ENCODE results near the gene CLMN.

GRCh38 chr14:95354834-95355233, 35.1 kb upstream of the CLMN start:
- TF ChIP-seq MAX (IDR thresholded peaks at IDR 0.05) (no peak), EZH2 (IDR thresholded peaks at IDR 0.05; ENCODE audit: low read depth, low read length, severe bottlenecking) (no peak), SRF (IDR thresholded peaks at IDR 0.05; ENCODE audit: low read depth, low read length) (no peak), TAF1 (IDR thresholded peaks at IDR 0.05; ENCODE audit: low read depth, low read length) (no peak), POLR2AphosphoS5 (IDR thresholded peaks at IDR 0.05; ENCODE audit: low read depth, low read length) (no peak), FOSL1 (IDR thresholded peaks at IDR 0.05; ENCODE audit: insufficient read depth, low read depth, low read length) (no peak), ZNF274 (IDR thresholded peaks at IDR 0.05; ENCODE audit: borderline replicate concordance, extremely low read depth, low read length) (no peak), RAD21 (IDR thresholded peaks at IDR 0.05 in 1 of 2, conservative IDR thresholded peaks at IDR 0.05 in 1 of 2; ENCODE audit: low read depth in 2 of 2, low read length in 2 of 2) (no peak), RFX5 (IDR thresholded peaks at IDR 0.05; ENCODE audit: borderline replicate concordance, low read depth, low read length) (no peak), CREB1 (IDR thresholded peaks at IDR 0.05) (no peak)
- TF ChIP-seq, protein P1, sequence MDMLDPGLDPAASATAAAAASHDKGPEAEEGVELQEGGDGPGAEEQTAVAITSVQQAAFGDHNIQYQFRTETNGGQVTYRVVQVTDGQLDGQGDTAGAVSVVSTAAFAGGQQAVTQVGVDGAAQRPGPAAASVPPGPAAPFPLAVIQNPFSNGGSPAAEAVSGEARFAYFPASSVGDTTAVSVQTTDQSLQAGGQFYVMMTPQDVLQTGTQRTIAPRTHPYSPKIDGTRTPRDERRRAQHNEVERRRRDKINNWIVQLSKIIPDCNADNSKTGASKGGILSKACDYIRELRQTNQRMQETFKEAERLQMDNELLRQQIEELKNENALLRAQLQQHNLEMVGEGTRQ (IDR thresholded peaks at IDR 0.05; ENCODE audit: low read length), result no peak
- TF ChIP-seq, protein P2, sequence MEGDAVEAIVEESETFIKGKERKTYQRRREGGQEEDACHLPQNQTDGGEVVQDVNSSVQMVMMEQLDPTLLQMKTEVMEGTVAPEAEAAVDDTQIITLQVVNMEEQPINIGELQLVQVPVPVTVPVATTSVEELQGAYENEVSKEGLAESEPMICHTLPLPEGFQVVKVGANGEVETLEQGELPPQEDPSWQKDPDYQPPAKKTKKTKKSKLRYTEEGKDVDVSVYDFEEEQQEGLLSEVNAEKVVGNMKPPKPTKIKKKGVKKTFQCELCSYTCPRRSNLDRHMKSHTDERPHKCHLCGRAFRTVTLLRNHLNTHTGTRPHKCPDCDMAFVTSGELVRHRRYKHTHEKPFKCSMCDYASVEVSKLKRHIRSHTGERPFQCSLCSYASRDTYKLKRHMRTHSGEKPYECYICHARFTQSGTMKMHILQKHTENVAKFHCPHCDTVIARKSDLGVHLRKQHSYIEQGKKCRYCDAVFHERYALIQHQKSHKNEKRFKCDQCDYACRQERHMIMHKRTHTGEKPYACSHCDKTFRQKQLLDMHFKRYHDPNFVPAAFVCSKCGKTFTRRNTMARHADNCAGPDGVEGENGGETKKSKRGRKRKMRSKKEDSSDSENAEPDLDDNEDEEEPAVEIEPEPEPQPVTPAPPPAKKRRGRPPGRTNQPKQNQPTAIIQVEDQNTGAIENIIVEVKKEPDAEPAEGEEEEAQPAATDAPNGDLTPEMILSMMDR (IDR thresholded peaks at IDR 0.05; ENCODE audit: control extremely low read depth in 1 of 3, insufficient read depth in 1 of 3, low read depth in 1 of 3, low read length in 3 of 3), result no peak

All from H1 (cell line).